ENCODE data around the gene ALDH2. TPM values are rescaled to one million over a fixed set of nuclear protein-coding genes. Genes with fewer than 3 reads are reported as not detected.
"Not testable (repeated sequence)": the region's sequence is repeated elsewhere in the genome, so short reads cannot be mapped to it uniquely, and the experiment has no call there.

The ALDH2 gene
- polyA plus RNA-seq (2013, experiment 1 of 2; ENCODE audit: insufficient read length), result 58.1 TPM
- polyA plus RNA-seq (2013, experiment 2 of 2; ENCODE audit: insufficient read length), result 67.5 TPM

DNA sequence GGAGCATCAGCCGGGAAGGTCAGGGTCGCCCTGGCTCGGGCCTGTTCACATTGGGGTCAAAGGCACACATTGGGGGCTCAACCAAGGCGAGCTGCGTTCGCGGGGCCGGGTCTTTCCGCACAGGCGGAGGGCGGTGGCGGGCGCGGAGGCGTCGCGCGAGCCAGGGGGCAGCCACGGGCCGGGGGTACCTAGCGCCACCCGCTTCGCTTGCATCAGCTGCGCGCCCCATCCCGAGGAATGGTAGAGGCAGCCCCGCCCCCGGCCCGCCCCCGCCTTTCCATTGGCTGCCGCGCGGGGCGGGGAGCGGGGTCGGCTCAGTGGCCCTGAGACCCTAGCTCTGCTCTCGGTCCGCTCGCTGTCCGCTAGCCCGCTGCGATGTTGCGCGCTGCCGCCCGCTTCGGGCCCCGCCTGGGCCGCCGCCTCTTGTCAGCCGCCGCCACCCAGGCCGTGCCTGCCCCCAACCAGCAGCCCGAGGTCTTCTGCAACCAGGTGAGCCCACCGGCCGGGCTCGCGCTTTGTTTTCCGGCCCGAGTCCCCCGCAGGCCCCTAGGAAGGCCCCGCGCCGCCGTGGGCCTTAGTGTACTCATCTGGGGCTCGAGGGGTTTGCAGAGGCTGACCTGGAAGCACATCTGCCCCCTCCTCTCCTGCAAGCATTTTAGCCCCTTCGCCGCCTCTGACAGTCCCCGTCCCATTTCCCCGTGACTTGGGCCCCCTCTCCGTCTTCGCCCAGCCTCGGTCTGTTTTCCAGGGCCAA is at the start of gene ALDH2:
TSS of gene ALDH2 (plus strand) at position 326 of the 754 bp plus-strand sequence. CDS start at position 376, 50 bp downstream.
- peak; percentile 76 for DNase-seq

DNA sequence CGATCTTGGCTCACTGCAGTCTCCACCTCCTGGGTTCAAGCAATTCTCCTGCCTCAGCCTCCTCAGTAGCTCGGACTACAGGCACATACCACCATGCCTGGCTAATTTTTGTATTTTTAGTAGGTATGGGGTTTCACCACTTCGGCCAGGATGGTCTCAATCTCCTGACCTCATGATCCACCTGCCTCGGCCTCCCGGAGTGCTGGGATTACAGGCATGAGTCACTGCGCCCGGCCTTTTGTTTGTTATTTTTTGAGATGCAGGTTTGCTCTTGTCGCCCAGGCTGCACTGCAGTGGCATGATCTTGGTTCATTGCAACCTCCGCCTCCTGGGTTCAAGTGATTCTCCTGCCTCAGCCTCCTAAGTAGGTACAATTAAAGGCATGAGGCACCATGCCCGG is 47.4 kb upstream of the ALDH2 start:
- not testable (repeated sequence) for DNase-seq

DNA sequence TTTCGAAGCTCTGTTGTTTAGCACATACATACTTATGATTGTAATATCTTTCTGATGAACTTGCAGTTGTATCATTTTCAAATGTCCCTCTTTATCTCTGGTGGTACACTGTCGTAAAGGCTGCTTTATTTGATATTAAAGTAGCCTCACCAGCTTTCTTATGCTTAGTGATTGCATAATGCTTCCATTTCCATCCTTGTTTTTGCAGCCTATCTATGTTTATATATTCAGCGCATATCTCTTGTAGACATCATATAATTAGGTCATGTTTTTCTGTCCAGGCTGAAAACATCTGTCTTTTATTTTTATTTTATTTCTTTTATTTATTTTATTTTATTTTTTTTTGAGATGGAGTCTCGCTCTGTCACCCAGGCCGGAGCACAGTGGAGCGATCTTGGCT is 46.3 kb upstream of the ALDH2 start:
- no peak for DNase-seq

DNA sequence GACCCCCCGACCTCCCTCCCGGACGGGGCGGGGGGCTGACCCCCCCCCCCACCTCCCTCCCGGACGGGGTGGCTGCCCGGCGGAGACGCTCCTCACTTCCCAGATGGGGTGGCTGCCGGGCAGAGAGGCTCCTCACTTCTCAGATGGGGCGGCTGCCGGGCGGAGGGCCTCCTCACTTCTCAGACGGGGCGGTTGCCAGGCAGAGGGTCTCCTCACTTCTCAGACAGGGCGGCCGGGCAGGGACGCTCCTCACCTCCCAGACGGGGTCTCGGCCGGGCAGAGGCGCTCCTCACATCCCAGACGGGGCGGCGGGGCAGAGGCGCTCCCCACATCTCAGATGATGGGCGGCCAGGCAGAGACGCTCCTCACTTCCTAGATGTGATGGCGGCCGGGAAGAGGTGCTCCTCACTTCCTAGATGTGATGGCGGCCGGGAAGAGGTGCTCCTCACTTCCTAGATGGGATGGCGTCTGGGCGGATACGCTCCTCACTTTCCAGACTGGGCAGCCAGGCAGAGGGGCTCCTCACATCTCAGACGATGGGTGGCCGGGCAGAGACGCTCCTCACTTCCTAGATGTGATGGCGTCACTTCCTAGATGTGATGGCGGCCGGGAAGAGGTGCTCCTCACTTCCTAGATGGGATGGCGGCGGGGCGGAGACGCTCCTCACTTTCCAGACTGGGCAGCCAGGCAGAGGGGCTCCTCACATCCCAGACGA is 42.9 kb upstream of the ALDH2 start:
- not testable (repeated sequence) for DNase-seq

DNA sequence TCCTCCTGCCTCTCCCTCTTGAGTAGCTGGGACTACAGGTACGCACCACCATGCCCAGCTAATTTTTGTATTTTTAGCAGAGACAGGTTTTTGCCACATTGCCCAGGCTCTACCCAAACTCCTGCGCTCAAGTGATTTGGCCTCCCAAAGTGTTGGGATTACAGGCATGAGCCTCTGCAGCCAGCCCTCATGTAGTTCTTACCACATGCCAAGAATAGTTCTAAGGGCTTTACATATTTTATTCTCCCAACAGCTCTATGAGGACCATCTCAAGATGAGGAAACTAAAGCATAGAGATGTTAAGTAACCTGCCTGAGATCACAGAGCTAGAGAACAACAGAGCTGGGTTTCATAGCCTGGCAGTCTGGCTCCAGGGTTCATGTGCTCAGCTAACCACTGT is 37.9 kb upstream of the ALDH2 start:
- no peak for DNase-seq

DNA sequence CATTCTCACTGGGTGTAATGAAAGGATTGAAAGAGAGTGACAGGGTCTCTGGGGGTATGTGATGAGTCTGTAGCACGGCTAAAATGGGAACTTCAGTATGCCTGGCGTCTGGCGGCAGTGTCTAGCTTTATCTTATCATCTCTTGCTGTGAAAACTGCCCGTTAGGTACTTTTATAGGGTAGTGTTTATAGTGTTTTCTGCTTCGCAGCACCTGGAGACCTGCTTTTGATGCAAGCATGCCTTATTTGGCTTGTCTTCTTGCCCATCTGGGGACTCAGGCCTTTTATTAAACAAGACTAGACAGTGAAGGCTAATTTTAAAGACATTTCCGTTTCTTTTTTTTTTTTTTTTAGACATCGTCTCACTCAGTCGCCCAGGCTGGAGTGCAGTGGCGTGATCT is 36.3 kb upstream of the ALDH2 start:
- DNase-seq, result no peak

DNA sequence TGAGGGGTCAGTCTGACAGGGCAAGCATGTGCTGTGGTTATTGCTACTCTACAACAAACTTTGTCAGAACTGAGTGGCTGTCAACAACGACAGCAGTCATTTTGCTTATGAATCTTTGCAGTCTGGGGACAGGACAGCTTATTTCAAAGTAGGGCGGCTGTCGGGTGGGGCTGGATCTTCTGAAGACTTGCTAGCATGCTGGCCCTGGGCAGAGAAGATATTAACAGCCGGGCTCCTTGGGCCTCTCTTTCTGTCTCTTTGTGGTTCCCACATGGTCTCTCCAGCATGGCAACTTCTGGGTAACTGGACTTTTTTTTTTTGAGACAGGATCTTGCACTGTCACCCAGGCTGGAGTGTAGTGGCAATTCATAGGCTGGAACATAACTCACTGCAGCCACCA is 33.9 kb upstream of the ALDH2 start:
- no peak for DNase-seq

DNA sequence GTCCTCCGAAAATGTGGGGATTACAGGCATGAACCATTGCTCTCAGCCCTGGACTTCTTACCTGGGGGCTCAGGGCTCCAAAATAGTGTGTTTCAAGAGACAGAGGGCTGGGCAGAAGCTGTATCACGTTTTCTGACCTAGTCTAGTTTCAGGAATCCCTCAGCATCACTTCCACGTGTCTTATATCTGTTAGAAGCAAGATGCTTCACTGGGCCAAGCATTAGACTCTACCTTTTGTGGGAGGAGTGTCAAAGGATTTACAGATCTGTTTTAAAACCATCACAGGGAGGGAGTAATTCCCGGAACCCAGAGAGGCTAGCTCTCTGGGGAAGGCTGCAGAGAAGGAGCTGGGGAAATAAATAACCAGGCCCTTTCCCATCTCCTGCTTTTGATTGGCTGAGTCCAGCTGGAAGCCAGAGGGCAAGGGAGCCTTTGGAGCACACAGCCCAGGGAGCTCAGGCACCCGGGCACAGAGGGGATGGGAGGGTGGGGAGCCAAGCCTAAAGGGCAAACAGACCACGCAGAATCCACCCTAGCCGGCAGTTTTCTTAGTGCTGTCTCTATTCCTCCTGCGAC is 33.3 kb upstream of the ALDH2 start:
- no peak for DNase-seq

DNA sequence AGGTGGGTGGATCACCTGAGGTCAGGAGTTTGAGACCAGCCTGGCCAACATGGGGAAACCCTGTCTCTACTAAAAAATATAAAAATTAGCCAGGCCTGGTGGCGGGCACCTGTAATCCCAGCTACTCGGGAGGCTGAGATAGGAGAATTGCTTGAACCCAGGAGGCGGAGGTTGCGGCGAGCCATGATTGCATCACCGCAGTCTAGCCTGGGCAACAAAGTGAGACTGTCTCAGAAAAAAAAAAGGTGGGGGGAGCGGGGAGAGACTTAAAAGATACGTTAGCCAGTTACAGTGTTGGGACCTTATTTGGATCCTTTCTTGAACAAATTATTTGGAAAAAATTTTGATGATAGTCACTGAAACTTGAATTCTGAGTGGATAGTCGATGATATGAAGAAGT is 27.2 kb upstream of the ALDH2 start:
- not testable (repeated sequence) for DNase-seq

DNA sequence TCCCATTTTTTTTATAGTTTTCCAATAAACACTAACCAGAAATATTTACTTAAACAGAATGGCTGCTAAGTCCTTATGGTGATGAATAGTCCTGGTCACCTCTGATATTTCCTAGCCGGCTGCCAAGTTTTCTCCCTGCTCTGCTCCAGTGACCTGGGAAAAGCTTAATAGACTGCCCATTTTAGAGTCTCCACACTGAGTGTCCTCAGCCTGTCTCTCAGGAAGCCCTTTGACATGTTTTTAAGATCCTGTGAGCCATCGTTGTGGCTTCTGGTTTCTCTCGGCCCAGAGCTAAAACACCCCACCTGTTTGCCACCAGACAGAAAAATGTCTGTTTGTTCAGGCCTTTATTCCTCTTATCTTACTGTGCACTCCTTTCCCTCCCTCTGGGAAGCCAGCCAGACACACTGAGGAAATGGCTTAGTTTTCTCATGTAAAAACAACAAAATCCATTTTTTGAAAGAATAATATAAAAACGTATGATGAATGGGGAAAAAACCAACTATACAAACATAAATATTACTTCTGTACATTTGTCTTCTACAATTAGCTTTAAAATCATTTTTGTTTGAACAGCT is 25.4 kb upstream of the ALDH2 start:
- DNase-seq, result peak; percentile 25

DNA sequence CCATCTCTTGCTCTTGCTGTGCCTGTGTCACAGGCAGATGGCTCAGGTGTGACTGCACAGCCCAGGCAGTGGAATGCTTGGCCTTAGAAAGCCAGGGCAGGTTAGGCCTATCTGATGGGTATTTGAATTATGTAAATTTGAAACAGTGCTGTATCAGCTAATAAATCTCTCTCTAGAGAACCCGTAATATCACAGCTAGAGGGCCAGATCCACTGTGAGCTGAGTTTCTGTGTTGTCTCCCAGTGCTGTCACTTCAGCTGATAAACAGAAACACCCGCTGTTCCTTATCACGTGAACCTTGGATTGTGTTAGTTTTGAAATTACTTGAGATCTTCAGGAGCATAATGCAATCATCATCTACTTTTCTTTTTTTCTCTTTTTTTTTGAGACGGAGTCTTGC is 21.5 kb upstream of the ALDH2 start:
- no peak for DNase-seq

DNA sequence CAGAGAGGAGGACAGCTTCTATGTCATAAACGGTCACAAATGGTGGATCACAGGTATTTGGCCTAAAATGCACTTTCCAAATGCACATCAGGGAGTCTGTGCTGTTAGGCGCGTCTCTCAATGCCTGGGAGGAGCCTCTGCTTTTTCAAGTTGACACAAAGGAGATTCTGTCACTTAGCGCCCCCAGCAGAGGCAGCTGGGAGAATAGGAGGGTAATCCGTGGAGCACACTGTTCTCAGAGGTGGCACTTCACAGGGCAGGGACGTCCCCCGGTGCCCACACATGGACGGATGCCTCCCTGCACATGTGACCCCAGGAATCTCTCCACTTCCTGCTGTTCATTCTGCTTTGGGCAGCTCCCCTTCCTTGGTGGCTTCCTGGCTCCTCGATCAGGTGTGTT is 19.4 kb upstream of the ALDH2 start:
- no peak for DNase-seq

DNA sequence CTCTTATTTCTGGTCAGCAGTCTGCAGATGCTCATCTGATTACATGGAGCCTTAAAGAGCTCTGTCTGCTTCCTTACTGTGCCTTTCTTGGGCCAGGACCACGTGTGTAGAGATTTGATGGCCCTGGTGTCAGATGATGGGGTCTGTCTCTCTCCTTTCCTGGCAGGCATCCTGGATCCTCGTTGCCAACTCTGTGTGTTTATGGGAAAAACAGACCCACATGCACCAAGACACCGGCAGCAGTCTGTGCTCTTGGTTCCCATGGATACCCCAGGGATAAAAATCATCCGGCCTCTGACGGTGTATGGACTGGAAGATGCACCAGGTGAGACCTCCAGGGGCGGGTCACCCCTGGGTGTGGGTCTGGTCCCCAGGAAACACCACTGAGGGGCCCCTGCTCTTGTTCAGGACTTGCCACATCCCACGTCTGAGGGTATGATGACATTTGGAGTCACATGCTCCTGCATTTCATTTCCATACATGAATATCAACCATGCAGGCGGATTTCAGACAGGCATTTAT is 18.5 kb upstream of the ALDH2 start:
- DNase-seq, result no peak

DNA sequence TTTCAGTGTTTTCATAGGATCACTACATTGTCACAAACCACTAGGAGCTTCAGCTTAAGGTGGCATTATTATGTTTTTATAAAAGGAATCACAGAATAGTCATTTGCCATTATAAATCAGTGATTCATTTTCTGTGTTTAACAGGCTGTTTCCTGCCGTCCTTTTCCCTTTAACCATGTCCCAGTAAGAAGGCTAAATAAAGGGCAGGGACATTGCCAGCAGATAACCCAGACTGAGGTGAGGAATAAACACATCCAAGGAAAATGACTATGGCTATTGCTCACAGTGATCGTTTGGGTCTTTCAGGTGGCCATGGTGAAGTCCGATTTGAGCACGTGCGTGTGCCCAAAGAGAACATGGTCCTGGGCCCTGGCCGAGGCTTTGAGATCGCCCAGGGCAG is 17.9 kb upstream of the ALDH2 start:
- no peak for DNase-seq

DNA sequence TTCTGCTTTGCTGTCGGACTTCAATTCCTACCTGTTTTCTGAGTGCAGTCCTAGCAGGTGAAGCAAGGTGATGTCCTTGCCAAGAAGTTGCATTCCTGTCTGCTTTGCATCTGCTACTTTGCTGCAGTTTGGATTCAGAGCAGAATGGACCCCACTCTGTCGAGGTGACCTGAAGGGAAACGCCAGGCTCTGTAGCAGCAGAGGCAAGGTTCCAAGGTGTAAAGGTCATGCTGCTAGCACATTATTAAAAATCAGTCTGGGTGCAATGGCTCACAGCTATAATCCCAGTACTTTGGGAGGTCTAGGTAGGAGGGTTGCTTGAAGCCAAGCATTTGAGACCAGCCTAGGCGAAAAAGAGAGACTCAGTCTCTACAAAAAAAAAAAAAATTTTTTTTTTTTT is 17.3 kb upstream of the ALDH2 start:
- no peak for DNase-seq

DNA sequence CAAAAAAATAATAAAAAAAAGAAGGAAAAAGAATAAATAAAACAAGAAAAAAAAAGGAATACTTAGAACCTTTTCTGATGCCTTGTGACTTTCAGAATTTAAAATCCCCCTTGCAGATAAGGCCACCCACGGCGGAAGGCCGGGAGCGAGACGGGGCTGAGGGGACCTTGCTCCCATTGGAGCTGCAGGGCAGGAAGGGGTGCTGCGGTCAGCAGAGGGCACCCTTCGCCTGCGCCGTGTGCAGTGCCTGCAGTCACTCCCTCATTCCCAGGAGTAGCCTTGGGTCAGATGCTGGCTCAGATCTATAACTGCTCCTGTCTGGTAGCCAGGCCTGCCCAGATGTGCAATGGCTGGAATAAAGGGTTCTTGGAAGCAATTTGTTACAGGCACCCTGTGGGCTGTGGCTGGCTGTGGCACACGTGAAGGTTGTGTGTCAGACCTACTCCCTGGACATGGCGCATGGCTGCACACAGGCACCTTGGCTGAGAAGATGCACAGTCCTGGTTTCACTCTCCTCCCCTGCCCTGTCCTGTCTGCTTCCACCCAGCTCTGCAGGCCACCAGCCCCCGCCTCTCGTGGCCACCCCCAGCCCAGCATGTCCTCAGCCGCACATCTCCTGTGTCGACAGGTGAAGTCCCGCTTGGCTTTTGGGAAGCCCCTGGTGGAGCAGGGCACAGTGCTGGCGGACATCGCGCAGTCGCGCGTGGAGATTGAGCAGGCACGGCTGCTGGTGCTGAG is 13.4 kb upstream of the ALDH2 start:
- peak; percentile 31 for DNase-seq

DNA sequence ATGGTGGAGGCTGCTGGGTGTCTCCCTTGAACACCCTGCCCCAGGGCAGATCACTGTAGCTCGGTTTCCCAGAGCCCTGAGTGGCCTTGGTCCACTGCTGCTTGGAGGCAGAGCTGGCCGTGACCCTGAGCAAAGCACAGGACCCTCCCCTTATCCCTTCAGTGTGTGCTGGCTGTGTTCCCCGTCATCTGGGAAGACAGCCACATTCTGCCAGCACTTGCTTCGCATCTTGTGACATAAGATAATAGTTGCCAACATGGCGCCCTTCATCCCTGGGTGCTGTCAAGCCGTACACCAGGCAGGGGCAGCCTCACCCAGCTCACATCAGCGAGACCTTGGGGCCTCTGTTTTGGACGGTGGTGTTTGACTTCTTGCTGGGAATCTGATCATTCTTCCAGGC is 12.1 kb upstream of the ALDH2 start:
- DNase-seq, result no peak

DNA sequence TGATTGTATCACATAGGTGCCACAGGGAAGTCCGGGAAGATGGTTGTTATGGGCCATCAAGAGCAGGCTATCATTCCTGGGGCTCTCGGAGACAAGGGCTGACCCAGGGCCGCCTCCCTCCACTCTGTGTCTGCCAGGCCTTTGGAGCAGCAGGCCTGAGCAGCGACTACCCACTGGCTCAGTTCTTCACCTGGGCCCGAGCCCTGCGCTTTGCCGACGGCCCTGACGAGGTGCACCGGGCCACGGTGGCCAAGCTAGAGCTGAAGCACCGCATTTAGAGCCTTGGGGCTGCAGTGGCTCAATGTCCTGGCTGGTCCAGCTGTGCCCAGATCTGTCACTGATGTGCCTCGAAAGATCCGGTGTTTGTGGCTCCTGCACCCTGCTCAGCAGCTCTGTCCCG is 10.5 kb upstream of the ALDH2 start:
- DNase-seq, result no peak

DNA sequence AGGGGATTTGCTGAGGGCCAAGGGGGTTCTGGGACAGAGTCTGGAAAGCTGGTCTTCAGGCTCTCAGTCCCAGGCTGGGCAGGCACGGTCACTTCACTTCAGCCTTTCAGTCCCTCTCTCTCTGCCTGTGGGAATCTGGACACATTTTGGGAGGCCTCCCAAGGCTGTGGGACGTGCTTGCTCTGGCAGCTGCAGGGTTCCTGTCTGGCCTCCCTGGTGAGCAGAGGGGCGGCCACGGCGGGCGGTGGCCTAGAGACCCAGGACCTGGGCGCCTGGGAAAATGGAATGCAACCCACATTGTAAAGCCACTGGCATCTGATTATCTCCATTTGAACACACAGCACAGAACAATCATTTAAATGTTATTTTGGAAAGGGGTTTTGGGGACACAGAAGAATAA is 10.1 kb upstream of the ALDH2 start:
- DNase-seq, result no peak

DNA sequence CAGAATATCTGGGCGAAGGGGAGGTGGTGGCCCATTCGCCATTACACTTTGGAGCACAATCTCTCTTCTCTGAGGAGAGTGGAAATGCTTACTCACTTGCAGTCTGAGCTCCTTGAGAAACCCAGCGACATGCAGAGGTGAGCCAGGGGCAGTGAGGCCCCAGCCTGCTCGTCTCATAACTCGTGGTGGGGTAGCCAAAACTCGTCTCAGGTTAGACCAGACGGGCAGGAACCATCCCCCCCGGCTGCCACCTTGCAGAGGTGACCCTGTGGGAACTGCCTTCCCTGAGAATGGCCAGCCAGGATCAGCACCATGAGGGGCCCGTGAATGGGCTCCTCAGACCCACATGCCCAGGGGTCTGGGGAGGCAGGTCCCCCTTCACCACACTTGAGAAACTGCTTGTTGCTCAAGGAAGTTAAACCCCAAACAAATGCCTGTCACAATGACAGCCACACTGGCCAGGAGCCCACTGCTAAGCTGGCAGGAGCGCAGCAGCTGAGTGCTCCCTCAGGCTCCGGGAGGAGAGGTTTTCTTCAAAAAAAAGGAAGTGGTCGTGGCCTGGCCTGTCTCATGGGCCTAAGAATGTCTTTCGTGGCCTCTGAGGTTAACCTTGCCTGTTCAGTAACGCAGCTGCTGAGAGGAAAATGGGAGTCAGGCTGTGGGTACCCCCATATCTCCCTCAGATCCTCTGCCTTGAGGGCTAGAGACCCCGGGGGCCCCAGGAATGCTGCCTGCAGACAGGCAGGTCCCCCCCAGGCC is 9.2 kb upstream of the ALDH2 start:
- peak; percentile 13 for DNase-seq

DNA sequence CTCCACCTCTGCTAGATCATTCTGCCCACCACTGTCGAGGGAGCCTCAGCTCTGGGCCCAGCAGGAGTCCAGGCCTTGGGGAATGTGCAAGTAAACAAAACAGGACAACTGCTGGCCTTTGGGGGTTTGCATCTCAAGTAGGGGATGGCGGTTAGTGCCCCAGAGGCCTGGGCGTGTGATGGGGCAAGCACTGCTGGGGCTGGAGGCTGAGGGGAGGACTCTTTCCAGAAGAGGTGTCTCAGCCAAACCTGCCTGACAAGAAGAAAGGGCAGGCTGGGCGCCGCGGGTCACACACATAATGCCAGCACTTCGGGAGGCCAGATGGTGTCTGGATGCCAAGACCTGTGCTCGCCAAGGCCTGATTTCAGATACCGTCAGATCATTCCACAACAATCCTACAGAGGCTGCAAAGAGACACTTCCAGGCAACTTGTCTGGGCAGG is 8.6 kb upstream of the ALDH2 start:
- DNase-seq, result no peak

DNA sequence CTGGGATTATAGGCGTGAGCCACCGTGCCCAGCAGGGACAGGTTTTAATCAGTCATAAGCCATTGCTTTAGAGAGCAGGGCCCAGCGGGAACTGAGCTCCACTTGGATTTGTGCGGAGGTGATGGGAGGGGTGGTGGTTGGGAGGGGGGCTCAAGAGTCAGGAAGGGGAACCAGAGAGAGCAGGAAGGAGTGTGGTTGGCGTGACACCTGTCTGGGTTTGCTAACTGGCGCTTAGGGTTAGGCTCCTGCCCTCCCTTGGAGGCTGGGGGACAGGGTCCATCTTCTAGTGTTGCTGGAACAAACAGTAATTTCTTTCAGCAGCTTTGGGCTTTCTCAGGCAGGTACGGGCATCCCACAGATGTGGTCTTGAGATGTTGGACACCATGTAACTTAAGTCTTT is 7.5 kb upstream of the ALDH2 start:
- no peak for DNase-seq
